Measurements from ENCODE around the gene TOB1. TPM values are rescaled to one million over a fixed set of nuclear protein-coding genes. Genes with fewer than 3 reads are reported as not detected.

The TOB1 gene
- polyA plus RNA-seq, 1 experiment = 20.3 TPM

- Histone ChIP-seq H3K9me3 (ENCODE audit: control insufficient read depth, insufficient read depth, low read length) (no peaks in the 10 kb centered on the region; the same call in 1 of the 2 replicates), H3K27me3 (ENCODE audit: control insufficient read depth, insufficient read depth, low read length) (peaks cover 12% of the 10 kb centered on the region), H3K4me3 (ENCODE audit: low read depth, low read length) (no peak overlapping the region), H3K27ac (ENCODE audit: low read depth, low read length) (no peak overlapping the region)
- DNase-seq (ENCODE audit: low read depth, low spot score) = no peak
- ChIA-PET CTCF (no interaction called here), POLR2A (interaction anchor here (4.2 kb wide), 1 partner anchor 40 kb away, joined by 55 read pairs; the partner anchor contains the start of gene TOB1)
- no peak for TF ChIP-seq CTCF (IDR thresholded peaks at IDR 0.05; ENCODE audit: low read depth, low read length)
These were observed 40.3 kb upstream of the TOB1 start for GRCh38 chr17:50906443-50906842.

- Histone ChIP-seq H3K9me3 (ENCODE audit: control insufficient read depth, insufficient read depth, low read length) (no peaks in the 10 kb centered on the region; the same call in 1 of the 2 replicates), H3K4me3 (ENCODE audit: low read depth, low read length) (no peak overlapping the region), H3K27me3 (ENCODE audit: control insufficient read depth, insufficient read depth, low read length) (peaks cover 12% of the 10 kb centered on the region), H3K27ac (ENCODE audit: low read depth, low read length) (peak overlapping the region; percentile 98)
- CTCF ChIA-PET = no interaction called here
- no peak for DNase-seq (ENCODE audit: low read depth, low spot score)
- POLR2A ChIA-PET = interaction anchor here (1.1 to 4.2 kb wide), 2 partner anchors 26 to 39 kb away, joined by 3 to 55 read pairs; partner anchors contain the start of gene TOB1
- TF ChIP-seq CTCF (IDR thresholded peaks at IDR 0.05; ENCODE audit: low read depth, low read length) = no peak
These were observed 39.3 kb upstream of the TOB1 start for GRCh38 chr17:50905460-50905803.

DNA sequence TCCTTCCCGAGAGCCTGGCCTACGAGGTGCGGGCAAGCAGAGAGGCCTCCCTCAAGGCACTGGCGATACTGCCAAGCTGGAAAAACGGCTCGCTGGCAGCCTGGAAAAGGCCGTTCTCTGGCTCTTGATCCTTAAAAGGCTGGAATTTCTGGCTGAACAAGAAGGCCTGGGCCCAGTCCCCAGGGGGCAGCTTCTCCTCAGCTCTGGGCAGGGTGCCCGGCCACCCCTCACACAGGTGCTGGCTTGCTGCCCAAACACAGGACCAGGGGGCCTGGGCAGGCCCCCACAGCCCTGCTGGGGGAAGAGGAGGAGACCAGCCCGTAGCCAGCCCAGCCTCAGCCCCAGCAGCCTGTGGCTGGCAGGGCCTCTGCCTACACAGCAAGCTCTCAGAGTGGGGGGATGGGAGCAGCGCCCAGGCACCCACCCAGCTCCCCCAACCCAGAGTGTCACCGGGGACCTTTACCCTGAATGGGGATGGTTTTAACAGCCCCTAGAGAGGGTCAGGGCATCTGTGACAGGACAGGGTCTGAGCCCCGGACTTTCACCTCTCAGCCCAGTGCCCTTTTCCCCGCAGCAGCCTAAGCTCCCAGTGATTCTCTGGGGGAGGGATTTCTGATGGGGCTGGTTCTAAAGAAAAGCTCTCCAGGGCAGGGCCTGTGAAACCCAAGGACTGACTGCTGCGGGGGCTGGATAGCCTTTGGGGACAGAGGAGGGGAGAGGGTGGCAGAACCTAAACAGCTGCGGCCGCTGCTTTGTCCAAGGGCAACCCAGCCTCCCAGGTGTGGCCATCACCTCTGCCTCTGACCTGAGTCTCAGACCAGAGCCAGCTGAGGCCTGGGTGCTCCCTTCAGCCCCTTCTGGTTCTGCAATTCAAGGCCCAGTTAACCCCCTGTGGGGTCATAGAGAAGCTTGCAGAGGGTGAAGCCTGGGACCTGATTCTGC is 38.6 kb upstream of the TOB1 start:
- CTCF ChIA-PET = interaction anchor here (0.9 kb wide), 1 partner anchor 53 kb away, joined by 4 read pairs; no protein-coding TSS in a partner anchor
- peak overlapping the region; percentile 98 for H3K27ac ChIP-seq (ENCODE audit: low read depth, low read length)
- H3K27me3 ChIP-seq (ENCODE audit: control insufficient read depth, insufficient read depth, low read length) = peaks cover 8% of the 10 kb centered on the region
- TF ChIP-seq CTCF (IDR thresholded peaks at IDR 0.05; ENCODE audit: low read depth, low read length) = no peak
- DNase-seq (ENCODE audit: low read depth, low spot score) = no peak
- no peak overlapping the region for H3K4me3 ChIP-seq (ENCODE audit: low read depth, low read length)
- POLR2A ChIA-PET = interaction anchor here (1.1 to 4.2 kb wide), 2 partner anchors 27 to 38 kb away, joined by 3 to 55 read pairs; partner anchors contain the start of gene TOB1
- no peaks in the 10 kb centered on the region; the same call in 1 of the 2 replicates for H3K9me3 ChIP-seq (ENCODE audit: control insufficient read depth, insufficient read depth, low read length)

GRCh38 chr17:50903604-50904517 is 37.7 kb upstream of the TOB1 start:
- peaks cover 2% of the 10 kb centered on the region for H3K27me3 ChIP-seq (ENCODE audit: control insufficient read depth, insufficient read depth, low read length)
- CTCF ChIA-PET = interaction anchor here (0.9 kb wide), 1 partner anchor 52 kb away, joined by 4 read pairs; no protein-coding TSS in a partner anchor
- peak overlapping the region; percentile 98 for H3K27ac ChIP-seq (ENCODE audit: low read depth, low read length)
- POLR2A ChIA-PET = interaction anchor here (4.2 kb wide), 1 partner anchor 37 kb away, joined by 55 read pairs; the partner anchor contains the start of gene TOB1
- DNase-seq (ENCODE audit: low read depth, low spot score) = peak; percentile 45
- 0 out of 2 replicates have a peak overlapping the region, but pooled peaks have one; percentile 4 for H3K4me3 ChIP-seq (ENCODE audit: low read depth, low read length)
- no peak for TF ChIP-seq CTCF (IDR thresholded peaks at IDR 0.05; ENCODE audit: low read depth, low read length)
- no peaks in the 10 kb centered on the region; the same call in 1 of the 2 replicates for H3K9me3 ChIP-seq (ENCODE audit: control insufficient read depth, insufficient read depth, low read length)
